Activated T-cell treated with anti-CD3 and anti-CD28 coated beads for 24 hours (primary cell): Measurements from ENCODE around the gene MED13L.

Experiments
- DNase-seq: peaks from one replicate; pipeline ENCODE4 v3.0.0-alpha.2; 2020; ENCODE audit warnings: low read depth

Gene MED13L

GRCh38 chr12:115938794-115939377 is 338.6 kb downstream of the MED13L start:
- DNase-seq: no peak

- no peak for DNase-seq
Measured at GRCh38 chr12:115936997-115937916, 340.2 kb downstream of the MED13L start.

GRCh38 chr12:115934877-115935276 is 342.6 kb downstream of the MED13L start:
- no peak for DNase-seq

- DNase-seq: no peak
Measured at GRCh38 chr12:115934046-115934445, 343.4 kb downstream of the MED13L start.

- DNase-seq: no peak
Measured at GRCh38 chr12:115932066-115932465, 345.4 kb downstream of the MED13L start.

GRCh38 chr12:115930336-115930735 is 347.2 kb downstream of the MED13L start:
- no peak for DNase-seq

- no peak for DNase-seq
Measured at GRCh38 chr12:115926037-115926670, 351.3 kb downstream of the MED13L start.

GRCh38 chr12:115923851-115924250 is 353.6 kb downstream of the MED13L start:
- DNase-seq: no peak

GRCh38 chr12:115922952-115923564 is 354.4 kb downstream of the MED13L start:
- no peak for DNase-seq

GRCh38 chr12:115920395-115921183 is 356.9 kb downstream of the MED13L start:
- DNase-seq: no peak

- DNase-seq: no peak
Measured at GRCh38 chr12:115918763-115919162, 358.7 kb downstream of the MED13L start.

- peak; percentile 60 for DNase-seq
Measured at GRCh38 chr12:115916910-115917668, 360.4 kb downstream of the MED13L start.

GRCh38 chr12:115914122-115914521 is 363.4 kb downstream of the MED13L start:
- DNase-seq: no peak

GRCh38 chr12:115912440-115912839 is 365.1 kb downstream of the MED13L start:
- no peak for DNase-seq

- DNase-seq: no peak
Measured at GRCh38 chr12:115911360-115911759, 366.1 kb downstream of the MED13L start.

GRCh38 chr12:115910057-115910456 is 367.4 kb downstream of the MED13L start:
- DNase-seq: no peak
